HEK293 (cell line): ENCODE measurements around the gene FLRT1.
A peak's percentile ranks its signal among the peaks of the same experiment; 100 is the strongest.

Source experiments
- CTCF ChIA-PET: fragments of 350-600 bp; formaldehyde crosslinking; extraction: SDS; loops from one replicate; lab custom pipeline; 2021; ENCODE audit warnings: antibody characterized with exemption; lab: Yijun Ruan, JAX
- POLR2A ChIA-PET: fragments of 300-600 bp; formaldehyde crosslinking; extraction: SDS; loops from one replicate; lab custom pipeline; 2020; ENCODE audit warnings: antibody characterized with exemption, inconsistent platforms; lab: Yijun Ruan, JAX
- H3K27ac ChIP-seq: fragments of 200-500 bp; sonication (Bioruptor generic); 2 replicates; pipeline ENCODE4 v1.5.1; 2014; ENCODE audit warnings: low read depth, low read length, control low read depth, inconsistent platforms; ENCODE audit errors: extremely low read depth
- H3K36me3 ChIP-seq, 2 experiments: fragments of 200-500 bp in 1 of 2; sonication (Bioruptor generic) in 1 of 2; 1 replicate in 1 of 2; 2 replicates in 1 of 2; pipeline ENCODE4 v1.5.1; 2014 to 2017; ENCODE audit warnings: inconsistent platforms in 2 of 2, low read length in 2 of 2; ENCODE audit not compliant: control insufficient read depth in 2 of 2, insufficient read depth in 1 of 2
- H3K4me1 ChIP-seq: fragments of 200-500 bp; sonication (Bioruptor generic); 2 replicates; pipeline ENCODE4 v1.5.1; 2014; ENCODE audit warnings: mild to moderate bottlenecking, low read length, inconsistent platforms; ENCODE audit not compliant: control insufficient read depth, insufficient read depth
- H3K4me3 ChIP-seq: 2 replicates; pipeline ENCODE4 v1.5.1; 2011; ENCODE audit warnings: low read depth, mild to moderate bottlenecking, control low read depth, low read length, moderate library complexity
- H3K9me3 ChIP-seq: fragments of 200-500 bp; sonication (Bioruptor generic); 2 replicates; pipeline ENCODE4 v1.5.1; 2014; ENCODE audit warnings: low read depth, low read length, inconsistent platforms; ENCODE audit not compliant: control insufficient read depth, insufficient read depth
- BCL11B ChIP-seq: fragments of 450-650 bp; formaldehyde crosslinking; IDR thresholded peaks from 2 replicates; pipeline ENCODE4 v1.5.1; 2016; ENCODE audit warnings: low read depth, missing biosample characterization, missing genetic modification characterization
- GLI4 ChIP-seq: fragments of 450-650 bp; formaldehyde crosslinking; IDR thresholded peaks from 2 replicates; pipeline ENCODE4 v1.5.1; 2016; ENCODE audit warnings: missing biosample characterization, missing genetic modification characterization
- GLIS1 ChIP-seq: fragments of 450-650 bp; formaldehyde crosslinking; IDR thresholded peaks from 2 replicates; pipeline ENCODE4 v1.5.1; 2016; ENCODE audit warnings: missing biosample characterization, missing genetic modification characterization
- MEIS1 ChIP-seq: sonication (generic); formaldehyde crosslinking; IDR thresholded peaks from 2 replicates; pipeline ENCODE4 v1.8.1; 2022; ENCODE audit warnings: missing genetic modification reagents, mild to moderate bottlenecking, borderline replicate concordance
- MZF1 ChIP-seq: fragments of 450-650 bp; formaldehyde crosslinking; IDR thresholded peaks from 2 replicates; pipeline ENCODE4 v1.5.1; 2017; ENCODE audit warnings: missing biosample characterization, missing genetic modification characterization, borderline replicate concordance
- SALL2 ChIP-seq: fragments of 450-650 bp; formaldehyde crosslinking; IDR thresholded peaks from 2 replicates; pipeline ENCODE4 v1.5.0; 2017; ENCODE audit warnings: missing biosample characterization, mild to moderate bottlenecking, missing genetic modification characterization, borderline replicate concordance
- SP3 ChIP-seq: fragments of 450-650 bp; formaldehyde crosslinking; IDR thresholded peaks from 2 replicates; pipeline ENCODE4 v1.5.1; 2016; ENCODE audit warnings: missing biosample characterization, missing genetic modification characterization
- ZBTB17 ChIP-seq: fragments of 450-650 bp; formaldehyde crosslinking; IDR thresholded peaks from 2 replicates; pipeline ENCODE4 v1.5.1; 2016; ENCODE audit warnings: missing biosample characterization, missing genetic modification characterization
- ZFP69B ChIP-seq: fragments of 450-650 bp; formaldehyde crosslinking; IDR thresholded peaks from 2 replicates; pipeline ENCODE4 v1.5.1; 2016; ENCODE audit warnings: missing biosample characterization, missing genetic modification characterization
- ZNF133 ChIP-seq: fragments of 450-650 bp; formaldehyde crosslinking; IDR thresholded peaks from 2 replicates; pipeline ENCODE4 v1.5.1; 2016; ENCODE audit warnings: missing biosample characterization, missing genetic modification characterization
- ZNF16 ChIP-seq: fragments of 450-650 bp; formaldehyde crosslinking; IDR thresholded peaks from 2 replicates; pipeline ENCODE4 v1.5.1; 2016; ENCODE audit warnings: low read depth, missing biosample characterization, missing genetic modification characterization
- ZNF239 ChIP-seq: fragments of 450-650 bp; formaldehyde crosslinking; IDR thresholded peaks from 2 replicates; pipeline ENCODE4 v1.5.1; 2016; ENCODE audit warnings: missing biosample characterization, missing genetic modification characterization
- ZNF274 ChIP-seq, 2 experiments: fragments of 200-500 bp in 1 of 2; fragments of 450-650 bp in 1 of 2; sonication (Bioruptor generic) in 1 of 2; formaldehyde crosslinking in 1 of 2; IDR thresholded peaks; 2 replicates each; pipeline versions ENCODE4 v1.5.1 to v1.6.1; 2014 to 2016; ENCODE audit warnings: borderline replicate concordance in 1 of 2, inconsistent platforms in 1 of 2, low read length in 1 of 2, missing biosample characterization in 1 of 2, missing genetic modification characterization in 1 of 2
- ZNF341 ChIP-seq: fragments of 450-650 bp; formaldehyde crosslinking; IDR thresholded peaks from 2 replicates; pipeline ENCODE4; 2016; ENCODE audit warnings: low read depth, missing biosample characterization, missing genetic modification characterization
- ZNF404 ChIP-seq: fragments of 450-650 bp; formaldehyde crosslinking; IDR thresholded peaks from 2 replicates; pipeline ENCODE4 v1.5.1; 2017; ENCODE audit warnings: missing biosample characterization, missing genetic modification characterization
- ZNF426 ChIP-seq: fragments of 450-650 bp; formaldehyde crosslinking; IDR thresholded peaks from 2 replicates; pipeline ENCODE4 v1.5.1; 2017; ENCODE audit warnings: missing biosample characterization, missing genetic modification characterization, mild to moderate bottlenecking, inconsistent platforms, moderate library complexity
- ZNF548 ChIP-seq: fragments of 450-650 bp; formaldehyde crosslinking; IDR thresholded peaks from 2 replicates; pipeline ENCODE4 v1.5.1; 2016; ENCODE audit warnings: missing biosample characterization, missing genetic modification characterization
- ZNF558 ChIP-seq: fragments of 450-650 bp; formaldehyde crosslinking; IDR thresholded peaks from 2 replicates; pipeline ENCODE4 v1.5.1; 2016; ENCODE audit warnings: missing biosample characterization, missing genetic modification characterization
- ZNF621 ChIP-seq: fragments of 450-650 bp; formaldehyde crosslinking; IDR thresholded peaks from 2 replicates; pipeline ENCODE4 v1.5.1; 2017; ENCODE audit warnings: missing biosample characterization, missing genetic modification characterization
- ZNF629 ChIP-seq: fragments of 450-650 bp; formaldehyde crosslinking; IDR thresholded peaks from 2 replicates; pipeline ENCODE4 v1.5.1; 2017; ENCODE audit warnings: missing biosample characterization, missing genetic modification characterization
- ZNF791 ChIP-seq: fragments of 450-650 bp; formaldehyde crosslinking; IDR thresholded peaks from 2 replicates; pipeline ENCODE4 v1.5.1; 2016; ENCODE audit warnings: missing biosample characterization, missing genetic modification characterization
- TF ChIP-seq, protein P1 (sequence below): fragments of 450-650 bp; formaldehyde crosslinking; IDR thresholded peaks from 2 replicates; pipeline ENCODE4 v1.5.1; 2016; ENCODE audit warnings: missing biosample characterization, missing genetic modification characterization
- TF ChIP-seq, protein P2 (sequence below): fragments of 450-650 bp; formaldehyde crosslinking; IDR thresholded peaks from 2 replicates; pipeline ENCODE4 v1.5.1; 2016; ENCODE audit warnings: missing biosample characterization, missing genetic modification characterization
- TF ChIP-seq, protein P3 (sequence below): fragments of 450-650 bp; formaldehyde crosslinking; IDR thresholded peaks from 2 replicates; pipeline ENCODE4 v1.5.1; 2016; ENCODE audit warnings: missing biosample characterization, missing genetic modification characterization
- TF ChIP-seq, protein P4 (sequence below): fragments of 450-650 bp; formaldehyde crosslinking; IDR thresholded peaks from 2 replicates; pipeline ENCODE4 v1.5.1; 2016; ENCODE audit warnings: missing biosample characterization, missing genetic modification characterization
- TF ChIP-seq, protein P5 (sequence below): fragments of 450-650 bp; formaldehyde crosslinking; IDR thresholded peaks from 2 replicates; pipeline ENCODE4 v1.5.1; 2016; ENCODE audit warnings: missing biosample characterization, missing genetic modification characterization
- TF ChIP-seq, protein P6 (sequence below): fragments of 450-650 bp; formaldehyde crosslinking; IDR thresholded peaks from 2 replicates; pipeline ENCODE4 v1.5.1; 2016; ENCODE audit warnings: missing biosample characterization, missing genetic modification characterization
- TF ChIP-seq, protein P7 (sequence below): fragments of 450-650 bp; formaldehyde crosslinking; IDR thresholded peaks from 2 replicates; pipeline ENCODE4 v1.5.1; 2016; ENCODE audit warnings: missing biosample characterization, missing genetic modification characterization

Gene FLRT1

DNA sequence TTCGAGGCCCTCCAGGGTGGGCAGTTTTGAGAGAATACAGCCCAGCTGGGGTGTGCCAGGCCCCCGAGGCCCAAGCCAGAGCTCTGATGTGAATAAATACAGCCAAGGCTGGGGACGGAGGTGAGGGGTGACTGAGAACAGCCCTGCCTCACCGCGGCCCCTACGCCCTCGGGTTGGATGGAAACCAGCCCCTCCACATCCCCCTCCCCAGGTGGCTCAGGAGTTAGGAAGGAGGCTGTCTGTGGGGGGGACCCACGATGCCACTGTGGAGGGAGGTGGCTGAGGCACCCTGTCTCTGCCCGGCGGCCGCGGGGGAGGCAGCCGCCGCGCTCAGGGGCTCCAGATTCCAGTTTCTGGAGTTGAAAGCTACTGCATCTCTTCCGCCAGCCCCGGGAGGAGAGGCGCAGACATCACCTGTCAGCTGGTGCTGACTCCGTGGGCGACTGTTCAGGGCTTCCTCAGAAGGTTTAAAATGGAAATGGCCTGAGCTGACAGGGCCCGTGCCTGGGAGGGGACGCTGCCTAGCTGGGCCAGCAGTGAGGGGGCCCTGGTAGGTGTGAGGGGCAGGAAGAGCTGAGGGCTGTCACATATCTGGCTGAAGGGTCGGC, 1.4 kb downstream of the FLRT1 start:
- no peaks in the 10 kb centered on the region for H3K9me3 ChIP-seq
- H3K36me3 ChIP-seq, result no peaks in the 10 kb centered on the region
- no peak overlapping the region for H3K4me3 ChIP-seq
- H3K4me1 ChIP-seq, result no peaks in the 10 kb centered on the region
- ChIA-PET POLR2A (no interaction called here), CTCF (interaction anchor here (0.7 to 1.7 kb wide), 5 partner anchors 15 to 144 kb away, joined by 3 to 7 read pairs (median 4); no protein-coding TSS in a partner anchor)
- H3K27ac ChIP-seq, result no peak overlapping the region
- no peak for TF ChIP-seq ZNF341
- TF ChIP-seq BCL11B (tag by site-specific recombination), result no peak
- TF ChIP-seq, protein P1, sequence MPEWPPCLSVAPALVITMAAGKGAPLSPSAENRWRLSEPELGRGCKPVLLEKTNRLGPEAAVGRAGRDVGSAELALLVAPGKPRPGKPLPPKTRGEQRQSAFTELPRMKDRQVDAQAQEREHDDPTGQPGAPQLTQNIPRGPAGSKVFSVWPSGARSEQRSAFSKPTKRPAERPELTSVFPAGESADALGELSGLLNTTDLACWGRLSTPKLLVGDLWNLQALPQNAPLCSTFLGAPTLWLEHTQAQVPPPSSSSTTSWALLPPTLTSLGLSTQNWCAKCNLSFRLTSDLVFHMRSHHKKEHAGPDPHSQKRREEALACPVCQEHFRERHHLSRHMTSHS (tag by site-specific recombination), result no peak
- TF ChIP-seq SP3 (tag by site-specific recombination), result no peak
- no peak for TF ChIP-seq MZF1 (tag by site-specific recombination)
- no peak for TF ChIP-seq ZNF133 (tag by site-specific recombination)
- no peak for TF ChIP-seq ZNF621 (tag by site-specific recombination)
- TF ChIP-seq ZNF548 (tag by site-specific recombination), result no peak
- TF ChIP-seq ZFP69B (tag by site-specific recombination), result 0 out of 2 replicates have a peak, but pooled peaks have one; percentile 36
- no peak for TF ChIP-seq ZNF426 (tag by site-specific recombination)
- TF ChIP-seq ZNF791 (tag by site-specific recombination), result no peak
- TF ChIP-seq ZNF239 (tag by site-specific recombination), result no peak
- TF ChIP-seq, protein P2, sequence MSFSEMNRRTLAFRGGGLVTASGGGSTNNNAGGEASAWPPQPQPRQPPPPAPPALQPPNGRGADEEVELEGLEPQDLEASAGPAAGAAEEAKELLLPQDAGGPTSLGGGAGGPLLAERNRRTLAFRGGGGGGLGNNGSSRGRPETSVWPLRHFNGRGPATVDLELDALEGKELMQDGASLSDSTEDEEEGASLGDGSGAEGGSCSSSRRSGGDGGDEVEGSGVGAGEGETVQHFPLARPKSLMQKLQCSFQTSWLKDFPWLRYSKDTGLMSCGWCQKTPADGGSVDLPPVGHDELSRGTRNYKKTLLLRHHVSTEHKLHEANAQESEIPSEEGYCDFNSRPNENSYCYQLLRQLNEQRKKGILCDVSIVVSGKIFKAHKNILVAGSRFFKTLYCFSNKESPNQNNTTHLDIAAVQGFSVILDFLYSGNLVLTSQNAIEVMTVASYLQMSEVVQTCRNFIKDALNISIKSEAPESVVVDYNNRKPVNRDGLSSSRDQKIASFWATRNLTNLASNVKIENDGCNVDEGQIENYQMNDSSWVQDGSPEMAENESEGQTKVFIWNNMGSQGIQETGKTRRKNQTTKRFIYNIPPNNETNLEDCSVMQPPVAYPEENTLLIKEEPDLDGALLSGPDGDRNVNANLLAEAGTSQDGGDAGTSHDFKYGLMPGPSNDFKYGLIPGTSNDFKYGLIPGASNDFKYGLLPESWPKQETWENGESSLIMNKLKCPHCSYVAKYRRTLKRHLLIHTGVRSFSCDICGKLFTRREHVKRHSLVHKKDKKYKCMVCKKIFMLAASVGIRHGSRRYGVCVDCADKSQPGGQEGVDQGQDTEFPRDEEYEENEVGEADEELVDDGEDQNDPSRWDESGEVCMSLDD (tag by site-specific recombination), result no peak
- TF ChIP-seq, protein P3, sequence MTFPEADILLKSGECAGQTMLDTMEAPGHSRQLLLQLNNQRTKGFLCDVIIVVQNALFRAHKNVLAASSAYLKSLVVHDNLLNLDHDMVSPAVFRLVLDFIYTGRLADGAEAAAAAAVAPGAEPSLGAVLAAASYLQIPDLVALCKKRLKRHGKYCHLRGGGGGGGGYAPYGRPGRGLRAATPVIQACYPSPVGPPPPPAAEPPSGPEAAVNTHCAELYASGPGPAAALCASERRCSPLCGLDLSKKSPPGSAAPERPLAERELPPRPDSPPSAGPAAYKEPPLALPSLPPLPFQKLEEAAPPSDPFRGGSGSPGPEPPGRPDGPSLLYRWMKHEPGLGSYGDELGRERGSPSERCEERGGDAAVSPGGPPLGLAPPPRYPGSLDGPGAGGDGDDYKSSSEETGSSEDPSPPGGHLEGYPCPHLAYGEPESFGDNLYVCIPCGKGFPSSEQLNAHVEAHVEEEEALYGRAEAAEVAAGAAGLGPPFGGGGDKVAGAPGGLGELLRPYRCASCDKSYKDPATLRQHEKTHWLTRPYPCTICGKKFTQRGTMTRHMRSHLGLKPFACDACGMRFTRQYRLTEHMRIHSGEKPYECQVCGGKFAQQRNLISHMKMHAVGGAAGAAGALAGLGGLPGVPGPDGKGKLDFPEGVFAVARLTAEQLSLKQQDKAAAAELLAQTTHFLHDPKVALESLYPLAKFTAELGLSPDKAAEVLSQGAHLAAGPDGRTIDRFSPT (tag by site-specific recombination), result no peak
- no peak for TF ChIP-seq ZNF404 (tag by site-specific recombination)
- no peak for TF ChIP-seq MEIS1
- TF ChIP-seq ZNF629, result no peak
- TF ChIP-seq, protein P4, sequence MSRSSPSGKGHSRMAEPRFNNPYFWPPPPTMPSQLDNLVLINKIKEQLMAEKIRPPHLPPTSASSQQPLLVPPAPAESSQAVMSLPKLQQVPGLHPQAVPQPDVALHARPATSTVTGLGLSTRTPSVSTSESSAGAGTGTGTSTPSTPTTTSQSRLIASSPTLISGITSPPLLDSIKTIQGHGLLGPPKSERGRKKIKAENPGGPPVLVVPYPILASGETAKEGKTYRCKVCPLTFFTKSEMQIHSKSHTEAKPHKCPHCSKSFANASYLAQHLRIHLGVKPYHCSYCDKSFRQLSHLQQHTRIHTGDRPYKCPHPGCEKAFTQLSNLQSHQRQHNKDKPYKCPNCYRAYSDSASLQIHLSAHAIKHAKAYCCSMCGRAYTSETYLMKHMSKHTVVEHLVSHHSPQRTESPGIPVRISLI (tag by site-specific recombination), result no peak
- TF ChIP-seq GLI4 (tag by site-specific recombination), result no peak
- TF ChIP-seq, protein P5, sequence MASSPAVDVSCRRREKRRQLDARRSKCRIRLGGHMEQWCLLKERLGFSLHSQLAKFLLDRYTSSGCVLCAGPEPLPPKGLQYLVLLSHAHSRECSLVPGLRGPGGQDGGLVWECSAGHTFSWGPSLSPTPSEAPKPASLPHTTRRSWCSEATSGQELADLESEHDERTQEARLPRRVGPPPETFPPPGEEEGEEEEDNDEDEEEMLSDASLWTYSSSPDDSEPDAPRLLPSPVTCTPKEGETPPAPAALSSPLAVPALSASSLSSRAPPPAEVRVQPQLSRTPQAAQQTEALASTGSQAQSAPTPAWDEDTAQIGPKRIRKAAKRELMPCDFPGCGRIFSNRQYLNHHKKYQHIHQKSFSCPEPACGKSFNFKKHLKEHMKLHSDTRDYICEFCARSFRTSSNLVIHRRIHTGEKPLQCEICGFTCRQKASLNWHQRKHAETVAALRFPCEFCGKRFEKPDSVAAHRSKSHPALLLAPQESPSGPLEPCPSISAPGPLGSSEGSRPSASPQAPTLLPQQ (tag by site-specific recombination), result no peak; the same call in 1 of the 2 replicates
- TF ChIP-seq ZBTB17, result peak; percentile 55
- peak; percentile 13 for TF ChIP-seq GLIS1 (tag by site-specific recombination)
- no peak for TF ChIP-seq ZNF558
- TF ChIP-seq ZNF16 (tag by site-specific recombination), result no peak
- TF ChIP-seq, protein P6, sequence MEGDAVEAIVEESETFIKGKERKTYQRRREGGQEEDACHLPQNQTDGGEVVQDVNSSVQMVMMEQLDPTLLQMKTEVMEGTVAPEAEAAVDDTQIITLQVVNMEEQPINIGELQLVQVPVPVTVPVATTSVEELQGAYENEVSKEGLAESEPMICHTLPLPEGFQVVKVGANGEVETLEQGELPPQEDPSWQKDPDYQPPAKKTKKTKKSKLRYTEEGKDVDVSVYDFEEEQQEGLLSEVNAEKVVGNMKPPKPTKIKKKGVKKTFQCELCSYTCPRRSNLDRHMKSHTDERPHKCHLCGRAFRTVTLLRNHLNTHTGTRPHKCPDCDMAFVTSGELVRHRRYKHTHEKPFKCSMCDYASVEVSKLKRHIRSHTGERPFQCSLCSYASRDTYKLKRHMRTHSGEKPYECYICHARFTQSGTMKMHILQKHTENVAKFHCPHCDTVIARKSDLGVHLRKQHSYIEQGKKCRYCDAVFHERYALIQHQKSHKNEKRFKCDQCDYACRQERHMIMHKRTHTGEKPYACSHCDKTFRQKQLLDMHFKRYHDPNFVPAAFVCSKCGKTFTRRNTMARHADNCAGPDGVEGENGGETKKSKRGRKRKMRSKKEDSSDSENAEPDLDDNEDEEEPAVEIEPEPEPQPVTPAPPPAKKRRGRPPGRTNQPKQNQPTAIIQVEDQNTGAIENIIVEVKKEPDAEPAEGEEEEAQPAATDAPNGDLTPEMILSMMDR (tag by site-specific recombination), result no peak
- TF ChIP-seq, protein P7, sequence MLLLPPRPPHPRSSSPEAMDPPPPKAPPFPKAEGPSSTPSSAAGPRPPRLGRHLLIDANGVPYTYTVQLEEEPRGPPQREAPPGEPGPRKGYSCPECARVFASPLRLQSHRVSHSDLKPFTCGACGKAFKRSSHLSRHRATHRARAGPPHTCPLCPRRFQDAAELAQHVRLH (tag by site-specific recombination), result no peak
- TF ChIP-seq SALL2 (tag by site-specific recombination), result no peak
- TF ChIP-seq ZNF274 (IDR thresholded peaks at IDR 0.05; ENCODE audit: low read length), result no peak
- no peak for TF ChIP-seq ZNF274 (tag by site-specific recombination; IDR thresholded peaks at IDR 0.05; ENCODE audit: borderline replicate concordance)
